Measurements from ENCODE around the gene SGCB.

DNA sequence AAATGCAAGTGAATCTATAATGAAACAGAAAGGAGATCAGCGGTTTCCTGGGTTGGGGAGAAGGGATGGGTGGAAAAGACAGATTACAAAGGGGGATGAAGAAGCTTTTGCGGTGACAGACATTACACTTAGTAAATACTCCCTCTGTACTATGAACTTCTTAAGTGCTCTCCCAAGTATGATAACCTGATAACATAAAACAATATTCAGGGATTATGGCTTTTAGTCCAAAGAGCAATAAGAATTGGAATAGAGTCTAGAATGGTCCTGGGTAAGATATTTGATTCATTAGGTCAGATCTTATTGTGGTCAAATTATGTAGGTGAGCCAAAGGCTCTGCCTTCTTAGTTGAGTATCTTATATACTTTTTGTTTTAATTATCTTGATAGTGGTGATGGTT, 27.1 kb downstream of the SGCB start:
- TF ChIP-seq, protein P1, sequence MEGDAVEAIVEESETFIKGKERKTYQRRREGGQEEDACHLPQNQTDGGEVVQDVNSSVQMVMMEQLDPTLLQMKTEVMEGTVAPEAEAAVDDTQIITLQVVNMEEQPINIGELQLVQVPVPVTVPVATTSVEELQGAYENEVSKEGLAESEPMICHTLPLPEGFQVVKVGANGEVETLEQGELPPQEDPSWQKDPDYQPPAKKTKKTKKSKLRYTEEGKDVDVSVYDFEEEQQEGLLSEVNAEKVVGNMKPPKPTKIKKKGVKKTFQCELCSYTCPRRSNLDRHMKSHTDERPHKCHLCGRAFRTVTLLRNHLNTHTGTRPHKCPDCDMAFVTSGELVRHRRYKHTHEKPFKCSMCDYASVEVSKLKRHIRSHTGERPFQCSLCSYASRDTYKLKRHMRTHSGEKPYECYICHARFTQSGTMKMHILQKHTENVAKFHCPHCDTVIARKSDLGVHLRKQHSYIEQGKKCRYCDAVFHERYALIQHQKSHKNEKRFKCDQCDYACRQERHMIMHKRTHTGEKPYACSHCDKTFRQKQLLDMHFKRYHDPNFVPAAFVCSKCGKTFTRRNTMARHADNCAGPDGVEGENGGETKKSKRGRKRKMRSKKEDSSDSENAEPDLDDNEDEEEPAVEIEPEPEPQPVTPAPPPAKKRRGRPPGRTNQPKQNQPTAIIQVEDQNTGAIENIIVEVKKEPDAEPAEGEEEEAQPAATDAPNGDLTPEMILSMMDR (conservative IDR thresholded peaks at IDR 0.05; ENCODE audit: low read depth, low read length) = no peak
- TF ChIP-seq EZH2phosphoT487 (IDR thresholded peaks at IDR 0.05; ENCODE audit: borderline replicate concordance, low read length) (no peak), EZH2 (IDR thresholded peaks at IDR 0.05; ENCODE audit: low read length, unreplicated experiment) (no peak)

Data from PC-3 (cell line).